Measurements from ENCODE around the gene HARS2. TPM values are rescaled to one million over a fixed set of nuclear protein-coding genes. Genes with fewer than 3 reads are reported as not detected.

The HARS2 gene
- total RNA-seq, 1 donor from 2014 or later, result 39.5 TPM

- no peak for DNase-seq (ENCODE audit: low read depth)
- no peak overlapping the region for H3K4me3 ChIP-seq (ENCODE audit: low read depth, low read length)
- no peak for TF ChIP-seq CTCF (conservative IDR thresholded peaks at IDR 0.05; ENCODE audit: low read depth, low read length)
Observed at GRCh38 chr5:140674629-140675028, 16.6 kb upstream of the HARS2 start.

DNA sequence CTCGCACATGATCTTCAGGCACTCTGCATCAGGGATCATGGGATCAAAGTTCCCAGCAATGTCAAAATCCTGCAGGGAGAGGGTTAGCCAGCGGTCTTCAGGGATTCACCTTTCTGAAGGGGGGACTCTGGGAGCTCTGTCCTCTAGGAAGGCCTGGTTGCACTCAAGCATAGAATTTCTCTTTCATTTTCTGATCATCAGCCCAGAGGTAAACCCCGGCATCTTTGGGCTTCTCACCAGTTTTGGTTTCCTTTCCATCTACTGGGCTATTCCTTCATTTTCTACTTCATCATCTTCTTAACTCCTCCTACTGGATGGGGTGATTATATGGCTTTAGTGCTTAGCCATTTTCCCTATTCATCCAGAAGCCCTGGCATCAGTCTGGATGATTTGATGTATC is 13.3 kb upstream of the HARS2 start:
- no peak for TF ChIP-seq CTCF (conservative IDR thresholded peaks at IDR 0.05; ENCODE audit: low read depth, low read length)
- DNase-seq (ENCODE audit: low read depth), result no peak
- H3K4me3 ChIP-seq (ENCODE audit: low read depth, low read length), result no peak overlapping the region

GRCh38 chr5:140678993-140679392 is 12.3 kb upstream of the HARS2 start:
- H3K4me3 ChIP-seq (ENCODE audit: low read depth, low read length), result no peak overlapping the region
- no peak for DNase-seq (ENCODE audit: low read depth)
- TF ChIP-seq CTCF (conservative IDR thresholded peaks at IDR 0.05; ENCODE audit: low read depth, low read length), result no peak

- no peak for DNase-seq (ENCODE audit: low read depth)
- TF ChIP-seq CTCF (conservative IDR thresholded peaks at IDR 0.05; ENCODE audit: low read depth, low read length), result no peak
Observed at GRCh38 chr5:140690376-140690932, 801 bp upstream of the HARS2 start.

DNA sequence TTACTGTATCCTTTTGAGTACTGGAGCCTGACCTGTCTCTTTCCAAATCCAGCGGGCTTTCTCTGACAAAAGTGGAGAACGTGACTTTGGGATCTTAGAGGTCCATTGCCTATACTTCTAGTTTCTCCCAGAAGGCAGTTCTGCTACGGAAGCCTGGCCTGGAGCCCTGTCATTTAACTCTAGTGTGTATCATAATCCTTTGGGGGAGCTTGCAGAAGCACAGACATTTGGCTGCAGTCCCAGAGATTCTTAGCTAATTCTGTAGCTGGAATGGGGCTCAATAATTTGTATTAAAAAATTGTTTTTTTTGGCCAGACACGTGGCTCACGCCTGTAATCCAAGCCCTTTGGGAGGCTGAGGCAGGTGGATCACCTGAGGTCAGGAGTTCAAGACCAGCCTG is 3.0 kb downstream of the HARS2 start:
- no peak for DNase-seq (ENCODE audit: low read depth)
- TF ChIP-seq CTCF (conservative IDR thresholded peaks at IDR 0.05; ENCODE audit: low read depth, low read length), result no peak
- H3K4me3 ChIP-seq (ENCODE audit: low read depth, low read length), result no peak overlapping the region

More at GRCh38 chr5:140690376-140690932, 801 bp upstream of the HARS2 start:
- peak overlapping the region; percentile 78 for H3K4me3 ChIP-seq (ENCODE audit: low read depth, low read length)

- no peak for DNase-seq (ENCODE audit: low read depth)
- TF ChIP-seq CTCF (conservative IDR thresholded peaks at IDR 0.05; ENCODE audit: low read depth, low read length), result no peak
- no peak overlapping the region for H3K4me3 ChIP-seq (ENCODE audit: low read depth, low read length)
Observed at GRCh38 chr5:140696891-140697492, 5.7 kb downstream of the HARS2 start.

Measured in epithelial cell of proximal tubule (primary cell).